NT2/D1 (cell line): ENCODE results near the gene PUS7L.

Experiments used
- SUZ12 ChIP-seq: IDR thresholded peaks from 2 replicates; pipeline ENCODE4 v1.6.1; 2011; ENCODE audit not compliant: insufficient read length, insufficient read depth; ENCODE audit errors: extremely low read depth
- YY1 ChIP-seq: IDR thresholded peaks from 2 replicates; pipeline ENCODE4 v1.6.1; 2011; ENCODE audit not compliant: insufficient read length, insufficient read depth
- ZNF274 ChIP-seq: IDR thresholded peaks from 2 replicates; pipeline ENCODE4 v1.6.1; 2011; ENCODE audit warnings: mild to moderate bottlenecking, low read depth, low read length

DNA sequence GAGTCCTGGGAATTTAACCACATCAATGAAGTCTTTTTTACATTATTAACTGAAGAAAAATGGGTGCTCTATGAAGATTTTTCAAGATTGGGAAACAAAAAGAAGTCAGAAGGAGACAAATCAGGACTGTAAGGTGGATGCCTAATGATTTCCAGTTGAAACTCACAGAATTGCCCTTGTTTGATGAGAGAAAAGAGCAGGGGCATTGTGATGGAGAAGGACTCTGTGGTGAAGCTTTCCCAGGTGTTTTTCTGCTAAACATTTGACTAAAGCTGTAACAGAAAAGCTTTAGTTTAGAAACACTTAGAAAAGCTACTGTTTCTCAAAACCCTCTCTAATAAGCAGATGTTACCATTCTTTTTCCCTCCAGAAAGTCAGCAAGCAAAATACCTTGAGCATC, 5.9 kb upstream of the PUS7L start:
- TF ChIP-seq YY1, result no peak
- no peak for TF ChIP-seq SUZ12
- TF ChIP-seq ZNF274, result no peak
